Liver (tissue), 9 donors: ENCODE measurements around the gene PARP3. TPM values are rescaled to one million over a fixed set of nuclear protein-coding genes. Genes with fewer than 3 reads are reported as not detected.

Source experiments
- DNase-seq: peaks from one replicate; pipeline ENCODE4 v3.0.0-alpha.2; 2017; ENCODE audit warnings: low spot score
- H3K27ac ChIP-seq, 2 donors: one replicate each; pipeline ENCODE4 v1.7.0; 2013; ENCODE audit warnings: inconsistent platforms in 2 of 2, low read length in 2 of 2, control low read depth in 1 of 2, low read depth in 1 of 2, mild to moderate bottlenecking in 1 of 2
- H3K27me3 ChIP-seq, 4 donors: one replicate each; pipeline versions ENCODE4 v1.6.1 to v1.7.0; 2013; ENCODE audit warnings: low read length in 3 of 4, inconsistent platforms in 1 of 4, mild to moderate bottlenecking in 1 of 4, moderate library complexity in 1 of 4; ENCODE audit not compliant: control insufficient read depth in 4 of 4, insufficient read depth in 4 of 4
- H3K36me3 ChIP-seq, 4 donors: one replicate each; pipeline versions ENCODE4 v1.6.1 to v1.7.0; 2013; ENCODE audit warnings: low read length in 3 of 4, mild to moderate bottlenecking in 3 of 4, low read depth in 1 of 4, moderate library complexity in 1 of 4; ENCODE audit not compliant: control insufficient read depth in 4 of 4, insufficient read depth in 3 of 4
- H3K4me1 ChIP-seq, 4 donors: one replicate each; pipeline versions ENCODE4 v1.6.1 to v1.7.0; 2013; ENCODE audit warnings: low read length in 3 of 4, mild to moderate bottlenecking in 3 of 4, moderate library complexity in 1 of 4; ENCODE audit not compliant: control insufficient read depth in 4 of 4, insufficient read depth in 4 of 4
- H3K4me3 ChIP-seq, 3 donors: one replicate each; pipeline versions ENCODE4 v1.6.1 to v1.7.0; 2013; ENCODE audit warnings: low read length in 3 of 3, control low read depth in 1 of 3, low read depth in 1 of 3, mild to moderate bottlenecking in 1 of 3
- H3K9ac ChIP-seq, 2 donors: one replicate each; pipeline ENCODE4 v1.7.0; 2013; ENCODE audit warnings: low read length in 2 of 2, mild to moderate bottlenecking in 2 of 2, moderate library complexity in 2 of 2, control low read depth in 1 of 2, low read depth in 1 of 2
- H3K9me3 ChIP-seq, 4 donors: one replicate each; pipeline versions ENCODE4 v1.6.1 to v1.7.0; 2013; ENCODE audit warnings: low read length in 3 of 4; ENCODE audit not compliant: control insufficient read depth in 4 of 4
- ATF3 ChIP-seq: IDR thresholded peaks from 2 replicates; pipeline ENCODE4 v1.6.1; 2016; ENCODE audit warnings: antibody characterized with exemption
- CTCF ChIP-seq: fragments of 150-350 bp; IDR thresholded peaks from 2 replicates; pipeline ENCODE4 v1.5.1; 2017; ENCODE audit warnings: improper control_type of control experiment, low read depth, low read length; ENCODE audit not compliant: missing input control
- EGR1 ChIP-seq, 2 donors: IDR thresholded peaks; 2 replicates each; pipeline ENCODE4 v1.6.1; 2016 to 2018; ENCODE audit warnings: antibody characterized with exemption in 2 of 2, low read depth in 2 of 2
- FOXA1 ChIP-seq: IDR thresholded peaks from 2 replicates; pipeline ENCODE4 v1.6.1; 2016; ENCODE audit warnings: antibody characterized with exemption
- FOXA2 ChIP-seq: IDR thresholded peaks from 2 replicates; pipeline ENCODE4 v1.6.1; 2016; ENCODE audit warnings: antibody characterized with exemption
- GABPA ChIP-seq, 2 donors: IDR thresholded peaks in 1 of 2; conservative IDR thresholded peaks in 1 of 2; 2 replicates each; pipeline ENCODE4 v1.6.1; 2016; ENCODE audit warnings: antibody characterized with exemption in 2 of 2, mild to moderate bottlenecking in 1 of 2, moderate library complexity in 1 of 2
- HNF4A ChIP-seq, 2 donors: conservative IDR thresholded peaks; 2 replicates each; pipeline ENCODE4 v1.6.1; 2016; ENCODE audit warnings: antibody characterized with exemption in 2 of 2, mild to moderate bottlenecking in 2 of 2
- HNF4G ChIP-seq: IDR thresholded peaks from 2 replicates; pipeline ENCODE4 v1.6.1; 2016; ENCODE audit warnings: antibody characterized with exemption
- JUND ChIP-seq, 2 donors: IDR thresholded peaks; 2 replicates each; pipeline ENCODE4 v1.6.1; 2016; ENCODE audit warnings: antibody characterized with exemption in 2 of 2
- NR2F2 ChIP-seq: IDR thresholded peaks from 2 replicates; pipeline ENCODE4 v1.6.1; 2016; ENCODE audit warnings: antibody characterized with exemption
- RAD21 ChIP-seq, 2 donors: IDR thresholded peaks; 2 replicates each; pipeline ENCODE4 v1.6.1; 2016; ENCODE audit warnings: antibody characterized with exemption in 2 of 2, mild to moderate bottlenecking in 2 of 2
- REST ChIP-seq: IDR thresholded peaks from 2 replicates; pipeline ENCODE4 v1.6.1; 2016; ENCODE audit warnings: antibody characterized with exemption, mild to moderate bottlenecking
- RXRA ChIP-seq, 2 donors: IDR thresholded peaks; 2 replicates each; pipeline ENCODE4 v1.6.1; 2017 to 2018; ENCODE audit warnings: antibody characterized with exemption in 2 of 2, mild to moderate bottlenecking in 1 of 2
- TAF1 ChIP-seq: conservative IDR thresholded peaks from 2 replicates; pipeline ENCODE4 v1.6.1; 2016; ENCODE audit warnings: antibody characterized with exemption, mild to moderate bottlenecking
- YY1 ChIP-seq: IDR thresholded peaks from 2 replicates; pipeline ENCODE4 v1.6.1; 2016; ENCODE audit warnings: antibody characterized with exemption, mild to moderate bottlenecking
- ZBTB33 ChIP-seq: IDR thresholded peaks from 2 replicates; pipeline ENCODE4 v1.6.1; 2016; ENCODE audit warnings: antibody characterized with exemption
- WGBS: extraction: QIAGEN DNeasy Blood & Tissue Kit; methylation state at CpG from one replicate; pipeline ENCODE4 v1.1.7; 2013; 5-methylcytosine and 5-hydroxymethylcytosine counted together
- polyA plus RNA-seq, 2 donors: library from polyadenylated mRNA; stranded (reverse) in 1 of 2; unstranded in 1 of 2; fragments of 200-250 nt in 1 of 2; fragments of >200 nt in 1 of 2; fragmentation: Nextera tagmentation in 1 of 2; extraction: Ambion mirVana in 1 of 2; gene quantifications; one replicate each; pipeline versions ENCODE4 v1.2.1 to v1.2.3, GENCODE V29; 2013 to 2015
- total RNA-seq, 2 donors: library from RNA; depleted of rRNA; stranded (reverse); fragments of >200 nt; gene quantifications; one replicate each; pipeline ENCODE4 v1.2.3, GENCODE V29; 2014
- TF ChIP-seq, protein P1 (sequence below): IDR thresholded peaks from 2 replicates; pipeline ENCODE4 v1.6.1; 2016; ENCODE audit warnings: antibody characterized with exemption
- donor health status: healthy.
- donor health status: healthy.
- donor health status: healthy.
- donor health status: healthy.
- donor health status: healthy.

The PARP3 gene
- total and polyA plus RNA-seq, 4 donors: 1.5 to 21.4 (median 12.7) TPM

DNA sequence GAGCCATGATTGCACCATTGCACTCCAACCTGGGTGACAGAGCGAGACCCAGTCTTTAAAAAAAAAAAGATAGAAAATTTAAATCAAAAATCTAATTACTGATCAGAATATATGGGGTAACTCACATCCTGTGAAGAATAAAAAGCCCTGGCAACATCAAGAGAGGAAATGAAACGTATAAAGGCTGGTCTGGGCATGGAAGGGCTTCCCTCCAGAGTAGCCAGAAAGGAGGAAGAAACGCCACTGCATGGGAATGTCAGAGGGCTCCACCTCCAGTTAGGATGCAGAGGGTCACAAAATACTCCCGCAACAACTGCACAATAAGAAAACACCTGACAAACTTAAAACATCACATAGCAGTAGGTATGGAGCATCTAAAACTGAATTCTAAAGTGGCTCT, 34.1 kb upstream of the PARP3 start:
- no peak for DNase-seq
- Histone ChIP-seq H3K4me1 (no peaks in the 10 kb centered on the region), H3K9me3 (no peaks in the 10 kb centered on the region), H3K4me3 (no peak overlapping the region), H3K9ac (no peak overlapping the region), H3K27me3 (no peaks in the 10 kb centered on the region), H3K36me3 (no peaks in the 10 kb centered on the region), H3K27ac (no peak overlapping the region)
- no peak for TF ChIP-seq TAF1
- no peak for TF ChIP-seq EGR1 (IDR thresholded peaks at IDR 0.05; ENCODE audit: low read depth in 2 of 2)
- TF ChIP-seq HNF4G: no peak
- TF ChIP-seq ATF3: no peak
- no peak for TF ChIP-seq GABPA (IDR thresholded peaks at IDR 0.05 in 1 of 2, conservative IDR thresholded peaks at IDR 0.05 in 1 of 2)
- no peak for TF ChIP-seq REST
- no peak for TF ChIP-seq RXRA (IDR thresholded peaks at IDR 0.05)
- no peak for TF ChIP-seq CTCF
- no peak for TF ChIP-seq HNF4A (conservative IDR thresholded peaks at IDR 0.05)
- no peak for TF ChIP-seq JUND (IDR thresholded peaks at IDR 0.05)
- no peak for TF ChIP-seq YY1
- no peak for TF ChIP-seq NR2F2
- no peak for TF ChIP-seq ZBTB33
- TF ChIP-seq FOXA2: no peak
- TF ChIP-seq, protein P1, sequence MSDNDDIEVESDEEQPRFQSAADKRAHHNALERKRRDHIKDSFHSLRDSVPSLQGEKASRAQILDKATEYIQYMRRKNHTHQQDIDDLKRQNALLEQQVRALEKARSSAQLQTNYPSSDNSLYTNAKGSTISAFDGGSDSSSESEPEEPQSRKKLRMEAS: no peak
- 77% methylated on average over 4 of the region's 4 CpGs for WGBS

DNA sequence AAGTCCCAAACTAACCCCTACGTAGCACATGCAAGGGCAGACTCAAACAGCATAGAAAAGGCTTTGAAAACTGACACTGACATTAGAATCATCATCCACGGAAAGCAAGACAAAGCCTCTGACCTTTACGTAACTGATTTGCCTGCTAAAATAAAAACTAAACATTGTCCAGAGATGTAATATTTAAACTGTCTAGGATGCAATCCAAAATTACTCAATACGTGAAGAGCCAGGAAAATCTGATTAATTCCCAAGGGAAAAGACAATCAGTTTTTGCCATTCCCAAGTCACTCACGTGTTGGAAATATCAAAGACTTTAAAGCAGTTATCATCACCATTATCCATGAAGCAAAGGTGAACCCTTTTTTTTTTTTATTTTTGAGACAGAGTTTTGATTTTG, 25.7 kb upstream of the PARP3 start:
- H3K36me3 ChIP-seq: no peaks in the 10 kb centered on the region
- H3K9me3 ChIP-seq: no peaks in the 10 kb centered on the region
- no peaks in the 10 kb centered on the region for H3K4me1 ChIP-seq
- no peaks in the 10 kb centered on the region for H3K27me3 ChIP-seq
- no peak overlapping the region for H3K4me3 ChIP-seq
- H3K27ac ChIP-seq: no peak overlapping the region
- TF ChIP-seq RAD21 (IDR thresholded peaks at IDR 0.05) (no peak), FOXA1 (no peak), HNF4A (conservative IDR thresholded peaks at IDR 0.05) (peak in 1 of 2 donors; percentile 24), JUND (IDR thresholded peaks at IDR 0.05) (peak in 1 of 2 donors; percentile 64), ZBTB33 (no peak)
- no peak for DNase-seq
- 33% methylated on average over 5 of the region's 5 CpGs for WGBS
- H3K9ac ChIP-seq: no peak overlapping the region
